Suppressor macrophage (primary cell): Measurements from ENCODE around the gene PRKN.
A peak's percentile ranks its signal among the peaks of the same experiment; 100 is the strongest.

Experiments used
- DNase-seq, 4 experiments: peaks; one replicate each; pipeline ENCODE4 v3.0.0-alpha.2; 2020 to 2022

PRKN gene

DNA sequence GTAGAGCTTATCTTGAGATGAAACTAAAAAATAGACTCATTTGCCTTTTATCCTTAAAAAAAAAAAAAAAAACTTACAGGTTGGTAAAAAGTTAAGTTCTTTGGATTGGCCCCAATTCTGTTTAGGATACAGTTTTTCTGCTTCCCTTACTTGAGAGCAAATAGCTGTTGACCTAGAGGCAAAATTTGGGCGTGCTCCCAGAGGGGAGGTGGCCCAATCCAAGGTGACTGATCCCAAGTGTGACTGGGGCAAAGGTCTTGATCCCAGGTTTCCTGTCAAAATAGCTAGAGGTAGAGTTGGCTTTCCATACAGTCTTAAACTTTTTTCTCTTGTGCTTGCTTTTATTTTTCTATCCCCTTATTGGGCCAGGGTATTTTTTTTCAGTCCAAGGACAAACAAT, 1089.9 kb downstream of the PRKN start:
- DNase-seq, result no peak

DNA sequence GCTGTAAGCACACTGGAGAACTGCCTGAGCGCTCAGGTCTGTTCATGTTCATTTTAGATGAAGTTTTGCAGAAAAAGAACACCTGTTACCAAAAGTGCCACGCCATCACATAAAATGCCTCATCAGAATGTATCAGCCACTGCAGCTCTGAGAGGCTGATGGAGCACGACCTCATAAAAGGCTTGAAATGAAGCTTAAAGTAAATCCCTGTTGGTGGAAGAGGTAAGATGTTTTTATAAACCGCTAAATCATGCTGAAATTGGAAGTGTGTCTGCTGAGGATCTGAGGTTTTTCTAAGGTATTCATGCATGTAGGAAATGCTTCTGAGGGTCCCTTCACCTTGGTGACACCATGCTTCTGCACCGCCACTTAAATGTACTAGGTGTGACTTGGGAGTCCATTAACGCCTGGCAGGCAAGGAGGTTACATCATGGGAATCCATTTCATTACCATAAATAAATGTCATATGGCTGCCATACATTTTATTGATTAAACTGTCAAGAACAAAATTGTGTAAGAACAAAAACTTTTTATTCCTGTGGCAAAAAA, 1090.6 kb downstream of the PRKN start:
- DNase-seq, result no peak

DNA sequence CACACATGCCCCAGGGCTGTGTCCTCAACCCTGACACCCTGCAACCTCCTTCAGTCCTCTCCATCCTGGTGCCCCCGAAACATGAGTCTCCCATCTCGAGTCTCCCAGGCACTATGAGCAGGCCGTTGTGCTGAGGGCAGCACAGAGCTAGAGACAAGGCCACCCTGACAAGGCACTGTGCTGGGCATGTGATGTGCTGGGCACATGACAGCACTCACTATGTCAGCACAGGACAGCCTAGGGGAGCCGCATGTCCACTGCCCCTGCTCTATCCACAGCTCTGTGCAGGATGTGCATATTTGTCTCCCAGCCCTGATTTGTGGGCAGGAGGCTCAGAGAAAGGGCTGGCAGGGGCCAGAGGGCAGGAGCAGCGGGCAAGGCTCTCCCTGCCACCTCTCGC, 1091.6 kb downstream of the PRKN start:
- DNase-seq, result no peak

DNA sequence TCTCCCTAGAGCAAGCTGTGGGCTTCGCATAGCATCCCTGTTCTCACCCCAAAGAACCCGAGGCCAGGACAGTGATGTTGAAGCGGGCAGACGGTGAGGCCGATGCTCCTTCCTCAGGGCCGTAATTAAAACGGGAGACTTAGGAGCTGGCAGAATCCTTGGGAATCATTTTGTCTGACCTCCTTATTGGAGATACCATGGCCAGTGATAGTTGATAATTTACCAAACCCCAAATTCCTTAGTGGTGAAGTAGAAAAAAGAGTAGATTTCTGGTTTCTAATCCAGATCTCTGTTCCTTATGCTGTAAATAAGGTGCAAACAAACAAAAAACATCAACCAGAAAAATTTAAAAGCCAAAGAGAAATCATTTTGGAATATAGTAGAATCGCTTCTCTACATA, 1092.7 kb downstream of the PRKN start:
- DNase-seq, result no peak

DNA sequence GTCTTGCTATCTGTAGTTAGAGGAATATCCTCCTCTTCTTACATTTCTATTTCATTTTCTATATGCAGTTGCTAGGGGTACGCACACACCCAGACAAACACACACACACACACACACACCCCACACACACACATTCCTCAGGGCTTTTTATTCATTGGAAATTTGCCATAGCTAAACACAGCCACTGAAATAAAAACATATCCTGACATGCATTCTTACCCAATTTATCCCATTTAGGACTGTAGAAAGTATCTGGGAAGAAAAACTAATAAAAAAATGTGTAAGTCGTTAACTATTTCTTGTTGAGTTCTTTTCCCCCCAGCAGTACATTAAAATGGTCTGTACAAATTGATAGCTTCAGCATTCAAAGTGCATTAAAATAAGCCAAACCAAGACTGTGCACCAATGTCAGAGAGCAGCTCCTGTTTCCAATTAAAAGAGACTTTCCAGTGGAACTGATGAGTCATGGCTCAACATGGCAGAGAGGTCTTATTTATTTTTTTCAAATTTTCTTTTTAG, 1095.8 kb downstream of the PRKN start:
- no peak for DNase-seq

DNA sequence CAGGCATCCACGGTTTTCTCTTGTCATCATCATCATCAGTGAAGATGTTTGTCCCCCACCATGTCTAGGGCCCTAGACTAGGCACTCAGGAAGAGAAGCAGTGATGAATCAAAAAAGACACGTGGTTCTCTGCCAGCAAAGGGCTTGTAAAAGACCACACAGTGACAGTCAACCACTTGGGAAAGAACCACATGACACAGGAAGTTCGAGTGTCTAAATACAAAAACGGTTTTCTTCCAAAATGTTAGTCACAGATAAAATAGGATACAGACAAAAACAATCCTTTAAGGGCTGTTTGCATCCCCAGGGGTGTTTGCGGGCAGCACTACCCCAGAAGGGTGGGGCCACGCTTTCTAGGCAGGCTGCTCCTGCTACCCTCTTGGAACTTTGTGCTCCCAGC, 1096.9 kb downstream of the PRKN start:
- DNase-seq, result no peak

DNA sequence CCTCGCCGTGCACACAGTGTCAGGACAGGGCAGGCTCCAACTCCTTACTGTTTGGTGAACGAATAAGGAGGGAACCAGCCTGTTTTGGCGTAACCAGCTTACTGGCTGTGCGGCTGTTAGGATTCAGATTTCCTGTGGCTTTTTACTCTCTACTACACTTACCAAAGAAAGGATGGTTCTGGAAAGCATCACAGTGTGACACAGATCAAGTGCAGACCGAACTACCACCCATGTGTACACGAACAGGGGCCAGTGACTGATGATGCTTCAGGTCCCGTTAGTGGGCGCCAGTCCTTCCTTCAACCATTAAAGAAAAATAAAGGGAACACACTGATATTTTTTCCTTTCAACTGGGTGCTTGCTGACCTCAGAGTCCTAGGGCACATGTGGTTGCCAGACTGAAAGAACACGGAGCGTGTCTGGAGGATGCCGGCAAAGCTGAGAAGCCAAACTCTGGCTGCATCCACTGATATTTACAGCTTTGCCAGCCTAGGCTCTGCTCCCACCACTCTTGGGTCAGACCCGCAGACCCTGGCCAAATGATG, 1101.4 kb downstream of the PRKN start:
- no peak for DNase-seq

DNA sequence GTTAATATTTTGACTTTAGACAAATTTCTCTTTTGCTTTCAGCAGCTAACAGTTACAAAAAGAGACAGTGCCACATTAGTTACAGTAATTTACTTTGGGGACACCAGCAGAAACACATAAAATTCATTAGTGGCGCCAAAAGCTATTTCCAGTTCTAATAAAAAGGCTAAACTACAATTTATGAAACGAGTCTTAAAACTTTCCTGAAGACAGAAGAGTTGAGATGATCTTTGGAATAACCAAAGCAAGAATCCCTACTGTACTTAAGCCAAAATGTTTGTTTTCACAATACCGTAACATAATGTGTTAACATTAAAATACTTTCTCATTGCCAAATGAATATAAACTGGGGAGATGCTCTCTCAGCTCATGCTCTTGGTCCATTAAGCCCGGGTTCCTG, 1103.5 kb downstream of the PRKN start:
- DNase-seq, result no peak

DNA sequence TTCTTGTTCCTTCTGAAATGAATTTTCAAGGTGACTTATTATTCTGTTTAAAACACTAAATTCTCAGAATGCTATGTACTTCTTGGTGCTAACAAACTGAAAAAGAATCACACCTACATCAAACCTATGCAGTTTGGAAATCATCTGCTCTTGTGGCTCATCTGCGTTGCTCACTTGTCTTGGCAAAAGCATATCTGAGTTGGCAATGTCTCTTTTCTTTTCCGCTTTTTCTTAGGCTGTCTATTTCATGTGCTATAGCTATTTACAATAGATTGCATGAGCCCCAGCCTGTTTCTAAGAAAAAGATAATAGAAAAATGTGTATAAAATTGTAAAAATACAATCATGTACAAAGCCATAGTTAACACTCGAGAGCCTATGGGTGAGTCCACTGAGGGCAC, 1104.8 kb downstream of the PRKN start:
- no peak for DNase-seq

DNA sequence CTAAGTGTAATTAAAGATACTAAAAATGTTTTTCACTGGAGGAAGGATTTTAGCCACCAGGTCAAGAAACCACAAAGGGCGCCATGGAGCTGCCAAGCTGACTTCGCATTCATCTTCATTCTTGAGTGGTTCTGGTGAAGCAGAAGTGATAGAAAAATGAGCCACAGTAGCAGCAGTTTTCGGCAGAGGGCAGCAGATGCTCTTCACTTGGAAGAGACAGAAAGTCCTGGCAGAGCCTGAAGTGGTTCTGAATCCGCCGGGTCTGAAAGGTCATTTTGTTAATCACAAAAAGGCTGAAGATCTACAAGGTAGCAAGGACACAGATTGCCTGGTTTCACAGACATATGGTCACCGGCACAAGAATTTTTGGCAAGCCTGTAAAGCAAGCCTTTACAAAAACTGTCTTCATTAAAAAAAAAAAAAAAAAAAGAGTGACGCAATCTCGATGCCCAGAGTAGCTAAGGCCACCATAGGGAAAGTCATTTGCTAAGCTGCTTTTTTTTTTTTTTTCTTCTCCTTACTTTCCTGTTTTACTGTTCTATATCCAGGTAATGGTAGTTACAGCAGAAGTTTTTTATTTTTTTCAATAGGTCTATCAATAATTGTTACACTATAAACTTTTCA, 1108.6 kb downstream of the PRKN start:
- peak in 2 of 4 experiments; percentile 0 to 5 for DNase-seq

DNA sequence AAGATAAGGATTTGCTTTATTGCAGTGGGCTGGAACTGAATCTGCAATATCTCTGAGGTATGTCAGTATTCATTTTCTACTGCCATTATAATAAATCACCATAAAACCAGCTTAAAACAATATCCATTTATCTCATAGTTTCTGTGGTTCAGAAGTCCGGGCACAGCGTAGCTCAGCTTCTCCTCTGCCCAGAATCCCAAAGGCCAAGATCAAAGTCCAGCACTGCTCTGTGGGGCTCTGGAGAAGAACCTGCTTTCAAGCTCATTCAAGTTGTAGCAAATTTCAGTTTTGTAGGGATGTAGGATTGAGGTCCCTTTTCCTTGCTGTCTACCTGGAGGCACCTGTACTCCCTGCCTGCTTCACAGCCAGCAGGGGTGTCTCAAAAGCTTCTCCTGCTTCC, 1113.9 kb downstream of the PRKN start:
- no peak for DNase-seq

DNA sequence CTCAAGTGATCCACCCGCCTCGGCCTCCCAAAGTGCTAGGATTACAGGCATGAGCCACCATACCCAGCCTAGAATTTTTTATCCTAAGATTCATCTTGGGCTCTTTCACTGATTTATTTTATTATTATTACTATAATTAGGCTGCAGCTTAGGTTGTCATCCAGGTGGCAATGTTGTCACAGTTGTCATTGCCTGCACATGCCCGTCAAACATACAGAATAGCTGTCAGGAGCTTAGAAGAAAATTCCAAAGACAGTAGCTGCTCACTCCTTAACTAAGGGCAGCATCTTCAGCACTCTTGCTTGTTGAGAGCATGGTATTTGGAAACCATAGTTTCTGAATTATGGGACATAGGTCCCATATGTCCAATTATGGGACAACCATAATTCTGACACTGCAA, 1118.8 kb downstream of the PRKN start:
- no peak for DNase-seq

DNA sequence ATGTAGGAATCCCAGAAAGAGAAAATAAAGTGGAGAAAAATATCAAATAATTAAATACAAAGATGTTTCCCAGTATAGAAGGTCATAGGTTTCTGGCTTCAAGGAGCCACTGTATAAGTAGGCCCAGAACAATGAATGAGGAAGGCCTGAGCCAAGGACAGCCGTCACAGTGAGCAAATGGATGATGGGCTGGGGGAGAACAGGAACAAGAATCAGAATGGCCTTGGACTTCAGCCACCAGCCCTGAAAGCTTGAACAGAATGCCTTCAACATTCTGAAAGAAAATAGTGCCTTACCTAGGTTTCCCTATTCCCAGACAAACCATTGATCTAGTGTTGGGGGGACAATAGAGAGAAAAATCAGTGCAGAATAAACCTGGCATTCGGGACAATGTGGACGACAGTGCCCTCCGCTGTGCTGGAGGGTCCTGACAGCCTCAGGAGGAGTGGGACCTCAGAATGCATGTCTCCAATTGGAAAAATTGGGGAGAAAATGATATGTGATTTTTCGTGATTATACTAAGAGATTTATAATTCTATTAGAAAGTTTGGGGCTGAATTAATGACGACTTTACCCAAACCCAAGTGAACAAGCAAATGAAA, 1119.8 kb downstream of the PRKN start:
- no peak for DNase-seq

DNA sequence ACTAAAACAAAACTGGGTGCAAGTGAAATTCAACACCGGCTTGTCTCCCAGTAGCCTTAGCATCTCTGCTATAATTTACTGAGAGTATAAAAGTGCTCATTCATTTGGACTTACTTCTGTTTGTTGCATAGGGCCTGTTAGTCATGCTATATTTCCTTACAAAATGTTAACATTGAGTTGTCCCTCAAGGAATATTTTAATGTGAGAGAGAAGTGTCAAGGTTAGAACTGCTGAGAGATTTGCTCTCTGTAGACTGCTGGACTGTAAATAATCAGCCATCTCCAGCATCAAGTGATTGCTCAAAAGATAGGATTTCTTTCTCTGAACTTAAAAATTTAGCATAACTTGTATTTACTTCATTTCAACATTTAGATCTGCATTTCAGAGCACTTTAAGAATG, 1125.2 kb downstream of the PRKN start:
- no peak for DNase-seq

DNA sequence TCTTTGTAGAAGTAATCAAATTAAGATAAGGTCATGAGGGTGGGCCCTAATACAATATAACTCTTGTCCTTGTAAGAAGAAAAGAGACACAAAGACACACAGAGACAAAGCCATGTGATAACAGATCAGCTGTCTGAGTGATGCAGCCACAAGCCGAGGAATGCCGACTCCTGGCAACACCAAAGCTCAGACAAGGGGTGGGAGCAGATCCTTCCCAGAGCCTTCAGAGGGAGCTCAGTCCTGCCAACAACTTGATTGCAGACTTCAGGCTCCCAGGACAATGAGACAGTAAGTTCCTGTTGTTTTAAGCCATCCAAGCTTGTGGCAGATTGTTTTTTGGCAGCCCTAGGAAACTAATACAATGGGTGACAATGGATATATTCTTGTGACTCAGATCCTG, 1128.7 kb downstream of the PRKN start:
- DNase-seq, result no peak

DNA sequence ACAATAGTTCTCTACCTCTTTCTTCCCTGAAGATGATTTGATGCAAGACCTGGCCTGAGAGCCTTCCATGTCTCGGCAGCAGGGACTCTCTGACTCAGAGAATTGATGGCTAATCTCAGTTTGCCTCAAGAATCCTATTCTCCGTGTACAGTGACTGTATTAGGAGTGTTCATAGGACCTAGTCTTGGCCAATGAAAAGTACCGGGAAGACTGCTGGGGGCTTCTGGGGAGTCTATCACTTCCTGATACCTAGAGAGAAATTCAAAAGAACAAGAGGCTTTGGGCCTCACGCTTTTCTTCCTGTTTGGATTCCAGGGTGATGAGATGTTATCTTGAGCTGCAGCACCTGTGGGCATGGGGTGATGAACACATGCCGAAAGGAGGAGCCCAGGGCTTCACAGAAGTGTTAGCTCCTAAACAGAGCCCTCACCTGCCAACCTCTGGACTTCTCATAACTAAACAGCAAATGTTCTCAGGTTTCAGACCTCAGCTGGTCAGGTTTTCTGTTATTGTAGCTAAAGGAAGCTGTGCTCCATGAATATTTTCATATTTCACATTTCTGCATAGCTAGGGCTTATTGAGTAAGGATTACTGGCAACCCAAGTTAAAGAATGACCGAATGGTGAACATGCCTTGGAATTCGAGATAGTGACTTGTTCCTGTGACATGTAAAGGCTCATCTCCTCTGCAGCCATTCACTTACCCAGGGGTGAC, 1130.6 kb downstream of the PRKN start:
- DNase-seq, result no peak

DNA sequence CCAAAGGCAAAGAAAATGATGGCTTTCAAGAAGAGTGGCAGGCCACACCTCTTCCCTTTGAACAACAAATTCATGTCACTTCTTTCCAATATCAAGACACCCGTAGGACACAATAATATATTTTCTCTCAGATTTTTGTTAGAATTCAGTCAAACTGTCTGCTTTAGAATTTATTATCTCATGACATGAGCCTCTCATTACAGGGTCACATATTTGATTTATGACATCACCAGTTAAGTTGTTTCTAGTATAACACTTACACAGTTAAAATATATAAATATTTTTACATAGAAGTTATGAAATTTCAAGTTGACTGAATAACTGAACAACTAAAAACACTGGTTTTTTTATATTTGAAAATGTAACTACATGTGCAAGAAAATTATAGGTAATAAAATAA, 1133.2 kb downstream of the PRKN start:
- DNase-seq, result no peak

DNA sequence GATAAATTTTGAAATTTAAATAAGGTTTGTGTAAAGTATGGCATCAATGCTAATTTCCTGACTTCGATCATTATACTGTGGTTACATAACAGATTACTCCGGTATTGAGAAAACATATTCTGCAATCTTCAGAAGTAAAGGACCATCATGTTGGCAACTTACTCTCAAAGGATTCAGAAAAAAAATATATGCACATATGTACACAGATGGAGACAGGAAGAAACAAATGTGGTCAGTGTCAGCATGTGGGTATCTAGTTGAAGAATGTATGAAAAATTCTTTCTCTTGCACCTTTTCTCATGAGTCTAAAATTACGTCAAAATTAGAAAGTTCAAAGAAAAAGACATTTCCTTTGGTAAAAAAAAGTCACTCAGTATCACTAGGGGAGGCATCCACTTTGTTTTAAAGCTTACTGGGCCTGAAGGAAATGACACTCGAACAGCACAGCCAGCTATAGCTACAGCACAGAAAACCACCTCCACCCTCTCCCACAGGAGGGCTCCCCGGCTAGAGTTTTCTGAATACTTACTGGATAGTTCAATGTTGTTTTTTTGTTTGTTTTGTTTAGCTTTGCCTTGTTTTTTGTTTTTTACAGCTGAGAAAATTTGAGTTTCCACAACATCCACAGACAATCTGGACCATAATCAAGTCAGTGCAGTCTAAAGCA, 1136.5 kb downstream of the PRKN start:
- no peak for DNase-seq

DNA sequence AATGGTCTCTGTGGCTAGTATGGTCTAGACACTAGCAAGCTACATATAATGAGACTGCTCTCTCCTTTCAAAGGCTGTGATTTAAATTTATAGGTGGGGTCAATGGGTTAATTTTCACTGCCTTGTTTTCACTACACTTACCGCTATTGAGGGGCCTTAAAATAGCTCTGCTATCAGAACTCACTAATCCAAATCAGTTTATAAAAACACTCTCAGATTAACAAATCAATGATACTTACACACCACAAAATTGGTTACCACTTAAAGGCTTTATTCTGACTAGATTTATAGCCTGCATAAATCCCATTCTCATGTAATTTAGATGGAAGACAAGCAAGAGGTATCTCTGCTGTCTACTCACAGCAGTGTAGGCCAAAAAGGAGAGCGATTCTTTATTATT, 1140.7 kb downstream of the PRKN start:
- no peak for DNase-seq

DNA sequence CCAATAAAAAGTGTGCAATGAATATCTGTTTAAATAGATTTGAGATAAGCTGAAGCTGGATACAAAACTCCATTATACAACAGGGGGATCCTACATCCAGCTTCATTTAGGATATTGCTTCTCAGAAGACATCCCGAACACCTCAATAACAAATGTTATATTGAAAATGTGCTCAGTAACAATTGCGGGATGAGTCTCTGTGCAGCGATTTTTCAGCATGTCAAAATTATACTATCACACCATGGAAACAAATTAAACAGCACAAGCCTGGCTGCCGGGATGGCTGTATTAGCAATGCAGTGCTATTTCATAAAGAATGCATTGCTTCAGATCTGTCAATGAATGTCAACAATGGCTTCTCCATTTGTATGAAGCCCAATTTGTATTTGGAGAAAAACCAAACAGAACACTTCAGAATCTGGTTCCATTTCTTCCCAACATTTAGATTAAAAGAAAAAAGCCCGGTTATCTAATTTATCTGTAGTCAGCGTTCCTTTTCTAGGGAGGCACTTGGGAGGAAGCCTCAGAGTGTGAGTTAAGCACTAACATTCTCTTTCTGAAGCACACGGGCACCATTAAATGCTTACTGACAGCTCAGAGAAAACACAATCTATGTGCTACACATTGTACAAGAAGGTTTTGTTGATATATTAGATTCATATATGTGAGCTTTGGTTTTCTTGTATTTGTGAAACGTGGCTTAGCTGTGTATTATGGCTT, 1142.8 kb downstream of the PRKN start:
- no peak for DNase-seq

DNA sequence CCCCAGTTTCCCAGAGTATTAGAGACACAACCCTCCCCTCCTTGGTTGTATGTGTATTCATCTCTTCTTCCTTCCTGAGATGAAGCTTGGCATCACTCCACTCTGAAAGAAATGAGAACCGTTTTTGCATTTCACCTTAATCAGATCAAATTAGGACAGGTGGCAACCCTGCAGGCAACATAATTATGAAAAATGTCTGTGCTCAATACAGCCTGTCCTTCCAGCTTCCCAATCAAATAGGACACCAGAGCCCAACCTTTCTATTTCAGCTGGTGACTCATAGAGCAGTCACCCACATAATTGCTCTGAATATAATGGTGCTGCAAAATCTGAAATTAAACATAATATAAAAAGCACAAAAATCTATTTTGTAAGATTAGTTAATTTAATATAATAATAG, 1143.5 kb downstream of the PRKN start:
- no peak for DNase-seq

DNA sequence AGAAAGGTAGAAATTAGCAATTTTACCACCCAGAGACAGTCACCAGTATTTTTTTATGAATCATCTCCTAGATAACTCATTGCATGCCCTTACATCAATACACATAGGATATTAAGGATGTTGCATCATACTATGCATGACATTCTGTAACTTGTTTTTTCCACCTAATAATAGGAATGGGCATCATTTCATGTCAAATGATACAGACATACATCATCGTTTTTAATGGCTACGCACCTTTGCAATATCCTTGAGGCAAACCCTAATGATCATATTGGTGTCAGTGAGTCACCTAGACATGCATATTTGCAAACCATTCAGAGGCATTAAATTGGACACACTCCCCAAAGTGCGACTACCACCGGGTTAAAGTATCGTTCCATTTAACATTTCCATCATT, 1144.0 kb downstream of the PRKN start:
- no peak for DNase-seq
